GM23338 (cell line): Measurements from ENCODE around the gene RGS2. TPM values are rescaled to one million over a fixed set of nuclear protein-coding genes. Genes with fewer than 3 reads are reported as not detected.

ENCODE experiments used
- ATAC-seq: fragments of 200-7000 bp; cut with Tn5 transposase; 3 replicates; pipeline ENCODE4 v1.9.1; 2020
- DNase-seq: peaks from one replicate; pipeline ENCODE4 v3.0.0-alpha.2; 2015; ENCODE audit warnings: low spot score
- H2AFZ ChIP-seq: fragments of 200-600 bp; sonication (generic); 2 replicates; pipeline ENCODE4 v1.8.0; 2016; ENCODE audit warnings: antibody characterized with exemption, mild to moderate bottlenecking, moderate library complexity
- H3F3A ChIP-seq: fragments of 200-600 bp; sonication (generic); replicated peaks from 2 replicates; pipeline ENCODE4 v1.8.0; 2017; ENCODE audit warnings: antibody characterized with exemption, mixed run types, low read depth
- H3K27ac ChIP-seq: fragments of 200-600 bp; sonication (generic); 2 replicates; pipeline ENCODE4 v1.6.1; 2016; ENCODE audit warnings: low read depth
- H3K27me3 ChIP-seq: fragments of 200-600 bp; sonication (generic); 2 replicates; pipeline ENCODE4 v1.8.0; 2016; ENCODE audit warnings: mild to moderate bottlenecking, mixed run types, moderate library complexity; ENCODE audit not compliant: insufficient read depth
- H3K36me3 ChIP-seq: fragments of 200-600 bp; sonication (generic); 2 replicates; pipeline ENCODE4 v1.8.0; 2016; ENCODE audit warnings: mild to moderate bottlenecking; ENCODE audit not compliant: insufficient read depth
- H3K4me1 ChIP-seq: fragments of 200-600 bp; sonication (generic); 2 replicates; pipeline ENCODE4 v1.8.0; 2016; ENCODE audit warnings: mild to moderate bottlenecking, moderate library complexity; ENCODE audit not compliant: insufficient read depth
- H3K4me2 ChIP-seq: fragments of 200-600 bp; sonication (generic); 2 replicates; pipeline ENCODE4 v1.7.1; 2017; ENCODE audit warnings: mixed run types
- H3K4me3 ChIP-seq: fragments of 200-600 bp; sonication (generic); 2 replicates; pipeline ENCODE4 v1.6.1; 2016; ENCODE audit warnings: mixed run types
- H3K79me2 ChIP-seq: fragments of 200-600 bp; sonication (generic); replicated peaks from 2 replicates; pipeline ENCODE4 v1.8.0; 2017; ENCODE audit warnings: mild to moderate bottlenecking; ENCODE audit not compliant: insufficient read depth
- H3K9me2 ChIP-seq: fragments of 200-600 bp; sonication (generic); 2 replicates; pipeline ENCODE4 v1.8.0; 2017; ENCODE audit not compliant: insufficient read depth
- H4K20me1 ChIP-seq: fragments of 200-600 bp; sonication (generic); replicated peaks from 2 replicates; pipeline ENCODE4 v1.8.0; 2017; ENCODE audit warnings: mild to moderate bottlenecking; ENCODE audit not compliant: insufficient read depth
- H3K27ac Mint-ChIP-seq: 2 replicates; pipeline ENCODE4 v1.8.0; 2020; ENCODE audit warnings: inconsistent platforms, mild to moderate bottlenecking, moderate library complexity, mixed read lengths
- H3K27me3 Mint-ChIP-seq: 3 replicates; pipeline ENCODE4 v1.8.0; 2022; ENCODE audit warnings: low read depth, mild to moderate bottlenecking, moderate library complexity, mixed read lengths, inconsistent platforms; ENCODE audit not compliant: insufficient read depth, poor library complexity
- H3K36me3 Mint-ChIP-seq: 3 replicates; pipeline ENCODE4 v1.8.0; 2021; ENCODE audit warnings: low read depth, mild to moderate bottlenecking, inconsistent platforms, moderate library complexity, mixed read lengths
- H3K4me1 Mint-ChIP-seq: 3 replicates; pipeline ENCODE4 v1.8.0; 2020; ENCODE audit warnings: mild to moderate bottlenecking, inconsistent platforms, mixed read lengths
- H3K4me3 Mint-ChIP-seq: 3 replicates; pipeline ENCODE4 v1.8.0; 2021; ENCODE audit warnings: moderate library complexity, mild to moderate bottlenecking, inconsistent platforms, mixed read lengths
- H3K9me3 Mint-ChIP-seq: 3 replicates; pipeline ENCODE4 v1.8.0; 2020; ENCODE audit warnings: moderate library complexity, mild to moderate bottlenecking, inconsistent platforms, mixed read lengths
- CREB1 ChIP-seq: fragments of 250-450 bp; sonication (Bioruptor Pico); IDR thresholded peaks from 2 replicates; pipeline ENCODE4 v1.5.0; 2020; ENCODE audit warnings: low read depth, mild to moderate bottlenecking, moderate library complexity
- ETS1 ChIP-seq: IDR thresholded peaks from 2 replicates; pipeline ENCODE4 v1.6.1; 2016; ENCODE audit warnings: antibody characterized with exemption
- EZH2 ChIP-seq: fragments of 200-600 bp; sonication (generic); IDR thresholded peaks from one replicate; pipeline ENCODE4 v1.8.0; 2017; ENCODE audit warnings: antibody characterized with exemption, mild to moderate bottlenecking, low read depth; ENCODE audit not compliant: unreplicated experiment
- EZH2phosphoT487 ChIP-seq: fragments of 200-600 bp; sonication (generic); IDR thresholded peaks from one replicate; pipeline ENCODE4 v1.8.1; 2018; ENCODE audit warnings: antibody characterized with exemption; ENCODE audit not compliant: unreplicated experiment
- JUNB ChIP-seq: IDR thresholded peaks from one replicate; pipeline ENCODE4 v1.6.1; 2016; ENCODE audit warnings: antibody characterized with exemption; ENCODE audit not compliant: unreplicated experiment
- NANOG ChIP-seq: IDR thresholded peaks from 2 replicates; pipeline ENCODE4 v1.6.1; 2016; ENCODE audit warnings: antibody characterized with exemption, borderline replicate concordance
- POLR2AphosphoS5 ChIP-seq: IDR thresholded peaks from 2 replicates; pipeline ENCODE4 v1.6.1; 2016; ENCODE audit warnings: antibody characterized with exemption, low read depth
- STAT1 ChIP-seq: IDR thresholded peaks from one replicate; pipeline ENCODE4 v1.6.1; 2016; ENCODE audit warnings: antibody characterized with exemption; ENCODE audit not compliant: unreplicated experiment
- ZNF114 ChIP-seq: fragments of 250-450 bp; sonication (Bioruptor Pico); IDR thresholded peaks from 2 replicates; pipeline ENCODE4 v1.5.0; 2020; ENCODE audit warnings: mild to moderate bottlenecking, moderate library complexity
- ZNF331 ChIP-seq: fragments of 250-450 bp; sonication (Bioruptor Pico); IDR thresholded peaks from 2 replicates; pipeline ENCODE4 v1.5.0; 2020; ENCODE audit warnings: low read depth, mild to moderate bottlenecking, moderate library complexity
- ZNF462 ChIP-seq: fragments of 250-450 bp; sonication (Bioruptor Pico); IDR thresholded peaks from 2 replicates; pipeline ENCODE4 v1.5.0; 2020; ENCODE audit warnings: mild to moderate bottlenecking, moderate library complexity
- polyA plus RNA-seq: library from polyadenylated mRNA; unstranded; fragments of >200 nt; fragmentation: Nextera tagmentation; extraction: Ambion mirVana; gene quantifications from 2 replicates; pipeline ENCODE4 v1.2.1, GENCODE V29; 2016
- total RNA-seq: library from RNA; depleted of rRNA; stranded (reverse); fragments of >200 nt; shearing (Covaris generic); gene quantifications from 2 replicates; pipeline ENCODE4 v1.2.3, GENCODE V29; 2014
- TF ChIP-seq, protein P1 (sequence below): IDR thresholded peaks from one replicate; pipeline ENCODE4 v1.6.1; 2018; ENCODE audit warnings: antibody characterized with exemption; ENCODE audit not compliant: unreplicated experiment
- TF ChIP-seq, protein P2 (sequence below), 2 experiments: fragments of 200-600 bp in 1 of 2; sonication (generic) in 1 of 2; conservative IDR thresholded peaks; 2 replicates each; pipeline versions ENCODE4 v1.5.1 to v1.6.1; 2016 to 2017; ENCODE audit warnings: antibody characterized with exemption in 2 of 2, low read depth in 2 of 2, mild to moderate bottlenecking in 2 of 2, moderate library complexity in 1 of 2

Gene RGS2
- total and polyA plus RNA-seq, 2 experiments from 2014 or later = 13.8 to 24.8 TPM

DNA sequence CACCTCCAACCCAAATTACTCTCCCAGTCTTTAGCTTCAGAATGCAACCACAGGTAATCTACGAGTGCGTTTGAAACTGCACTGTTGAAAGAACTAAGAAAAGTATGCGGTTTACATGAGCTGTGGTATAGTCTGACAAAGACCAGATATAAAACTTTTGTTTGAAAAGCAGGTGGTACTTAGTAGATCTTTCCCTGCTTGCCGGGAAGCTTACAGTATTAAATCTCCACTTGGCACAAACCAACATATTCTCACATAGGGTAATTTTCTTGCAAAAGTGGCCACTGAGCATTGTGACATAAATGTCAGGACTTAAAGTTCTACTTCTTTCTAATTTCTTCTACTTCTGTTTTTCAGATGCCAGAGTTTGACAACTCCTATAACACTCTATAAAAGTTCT is 8.4 kb downstream of the RGS2 start:
- no peaks in the 10 kb centered on the region for H3K36me3 ChIP-seq
- TF ChIP-seq JUNB = no peak
- no peak for TF ChIP-seq STAT1
- no peak for TF ChIP-seq NANOG
- TF ChIP-seq ETS1 = no peak
- TF ChIP-seq, protein P1, sequence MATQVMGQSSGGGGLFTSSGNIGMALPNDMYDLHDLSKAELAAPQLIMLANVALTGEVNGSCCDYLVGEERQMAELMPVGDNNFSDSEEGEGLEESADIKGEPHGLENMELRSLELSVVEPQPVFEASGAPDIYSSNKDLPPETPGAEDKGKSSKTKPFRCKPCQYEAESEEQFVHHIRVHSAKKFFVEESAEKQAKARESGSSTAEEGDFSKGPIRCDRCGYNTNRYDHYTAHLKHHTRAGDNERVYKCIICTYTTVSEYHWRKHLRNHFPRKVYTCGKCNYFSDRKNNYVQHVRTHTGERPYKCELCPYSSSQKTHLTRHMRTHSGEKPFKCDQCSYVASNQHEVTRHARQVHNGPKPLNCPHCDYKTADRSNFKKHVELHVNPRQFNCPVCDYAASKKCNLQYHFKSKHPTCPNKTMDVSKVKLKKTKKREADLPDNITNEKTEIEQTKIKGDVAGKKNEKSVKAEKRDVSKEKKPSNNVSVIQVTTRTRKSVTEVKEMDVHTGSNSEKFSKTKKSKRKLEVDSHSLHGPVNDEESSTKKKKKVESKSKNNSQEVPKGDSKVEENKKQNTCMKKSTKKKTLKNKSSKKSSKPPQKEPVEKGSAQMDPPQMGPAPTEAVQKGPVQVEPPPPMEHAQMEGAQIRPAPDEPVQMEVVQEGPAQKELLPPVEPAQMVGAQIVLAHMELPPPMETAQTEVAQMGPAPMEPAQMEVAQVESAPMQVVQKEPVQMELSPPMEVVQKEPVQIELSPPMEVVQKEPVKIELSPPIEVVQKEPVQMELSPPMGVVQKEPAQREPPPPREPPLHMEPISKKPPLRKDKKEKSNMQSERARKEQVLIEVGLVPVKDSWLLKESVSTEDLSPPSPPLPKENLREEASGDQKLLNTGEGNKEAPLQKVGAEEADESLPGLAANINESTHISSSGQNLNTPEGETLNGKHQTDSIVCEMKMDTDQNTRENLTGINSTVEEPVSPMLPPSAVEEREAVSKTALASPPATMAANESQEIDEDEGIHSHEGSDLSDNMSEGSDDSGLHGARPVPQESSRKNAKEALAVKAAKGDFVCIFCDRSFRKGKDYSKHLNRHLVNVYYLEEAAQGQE = no peak
- no peak for TF ChIP-seq CREB1 (CRISPR knock-in tag)
- TF ChIP-seq, protein P2, sequence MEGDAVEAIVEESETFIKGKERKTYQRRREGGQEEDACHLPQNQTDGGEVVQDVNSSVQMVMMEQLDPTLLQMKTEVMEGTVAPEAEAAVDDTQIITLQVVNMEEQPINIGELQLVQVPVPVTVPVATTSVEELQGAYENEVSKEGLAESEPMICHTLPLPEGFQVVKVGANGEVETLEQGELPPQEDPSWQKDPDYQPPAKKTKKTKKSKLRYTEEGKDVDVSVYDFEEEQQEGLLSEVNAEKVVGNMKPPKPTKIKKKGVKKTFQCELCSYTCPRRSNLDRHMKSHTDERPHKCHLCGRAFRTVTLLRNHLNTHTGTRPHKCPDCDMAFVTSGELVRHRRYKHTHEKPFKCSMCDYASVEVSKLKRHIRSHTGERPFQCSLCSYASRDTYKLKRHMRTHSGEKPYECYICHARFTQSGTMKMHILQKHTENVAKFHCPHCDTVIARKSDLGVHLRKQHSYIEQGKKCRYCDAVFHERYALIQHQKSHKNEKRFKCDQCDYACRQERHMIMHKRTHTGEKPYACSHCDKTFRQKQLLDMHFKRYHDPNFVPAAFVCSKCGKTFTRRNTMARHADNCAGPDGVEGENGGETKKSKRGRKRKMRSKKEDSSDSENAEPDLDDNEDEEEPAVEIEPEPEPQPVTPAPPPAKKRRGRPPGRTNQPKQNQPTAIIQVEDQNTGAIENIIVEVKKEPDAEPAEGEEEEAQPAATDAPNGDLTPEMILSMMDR (conservative IDR thresholded peaks at IDR 0.05; ENCODE audit: low read depth in 2 of 2) = no peak
- TF ChIP-seq ZNF331 = no peak
- TF ChIP-seq POLR2AphosphoS5 = no peak
- TF ChIP-seq ZNF462 (CRISPR knock-in tag) = no peak
- no peak for TF ChIP-seq ZNF114 (CRISPR knock-in tag)
- TF ChIP-seq EZH2 = no peak
- TF ChIP-seq EZH2phosphoT487 = no peak
- no peaks in the 10 kb centered on the region for H3K27me3 ChIP-seq
- H3K79me2 ChIP-seq = no peaks in the 10 kb centered on the region
- H3K9me2 ChIP-seq = no peaks in the 10 kb centered on the region
- H3F3A ChIP-seq = no peaks in the 10 kb centered on the region
- no peaks in the 10 kb centered on the region for H3K4me1 Mint-ChIP-seq
- DNase-seq = no peak
- H3K4me1 ChIP-seq = no peaks in the 10 kb centered on the region
- peaks cover 2% of the 10 kb centered on the region for H3K27me3 Mint-ChIP-seq
- H3K27ac ChIP-seq = no peak overlapping the region
- H3K27ac Mint-ChIP-seq = no peak overlapping the region
- H4K20me1 ChIP-seq = no peaks in the 10 kb centered on the region
- no peak for ATAC-seq
- H3K9me3 Mint-ChIP-seq = no peaks in the 10 kb centered on the region
- H3K36me3 Mint-ChIP-seq = no peaks in the 10 kb centered on the region
- H3K4me3 ChIP-seq = no peak overlapping the region
- H3K4me3 Mint-ChIP-seq = no peak overlapping the region
- no peak overlapping the region for H2AFZ ChIP-seq
- no peak overlapping the region for H3K4me2 ChIP-seq
